GM21528 (cell line): ENCODE results near the gene RHOBTB1.
"Not testable (repeated sequence)": the region's sequence is repeated elsewhere in the genome, so short reads cannot be mapped to it uniquely, and the experiment has no call there.

Source experiments
- ATAC-seq: cut with Tn5 transposase; IDR thresholded peaks from one replicate; pipeline ENCODE4 v1.9.1; 2021; ENCODE audit warnings: mild to moderate bottlenecking, moderate library complexity; ENCODE audit not compliant: unreplicated experiment, low FRiP score

The RHOBTB1 gene

DNA sequence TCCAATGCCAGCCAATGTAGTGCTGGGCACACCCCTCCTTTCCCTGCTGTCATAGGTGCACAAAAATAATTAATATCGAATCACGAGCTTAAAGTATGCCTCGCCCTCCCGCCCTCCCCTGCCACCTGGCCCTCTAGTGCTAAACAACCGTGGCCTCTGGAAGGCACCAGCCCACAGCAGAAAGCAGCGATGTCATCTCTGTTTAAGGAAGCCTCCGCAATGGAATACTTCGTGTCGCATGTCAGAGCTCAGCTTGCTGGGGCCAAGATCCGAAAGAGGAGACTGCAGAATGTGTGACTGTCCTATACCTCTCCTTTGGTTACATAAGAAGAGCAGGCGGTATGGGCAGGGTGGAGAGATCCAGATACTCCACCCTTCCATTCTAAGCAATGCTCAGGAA is 71.5 kb downstream of the RHOBTB1 start:
- no peak for ATAC-seq

DNA sequence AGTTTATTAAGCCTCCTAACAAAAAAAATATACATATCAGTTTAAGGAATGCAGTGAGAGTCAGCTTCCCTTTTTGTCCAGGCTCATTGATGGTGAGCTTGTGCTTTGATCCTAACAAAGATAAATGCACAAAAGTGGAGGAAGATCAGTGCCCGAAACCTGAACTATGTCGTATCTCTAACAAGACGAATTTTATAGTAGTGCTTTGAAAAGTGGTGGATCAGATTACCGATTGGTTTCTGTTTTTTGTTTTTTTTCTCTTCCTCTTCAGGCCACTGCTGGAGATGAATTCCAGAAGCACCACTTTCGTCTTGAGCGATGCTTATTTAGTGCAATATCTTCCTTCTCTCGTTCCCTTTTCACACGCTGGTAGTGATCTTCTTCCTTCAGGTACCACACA is 72.8 kb downstream of the RHOBTB1 start:
- ATAC-seq, result no peak

GRCh38 chr10:60870803-60871202 is 73.2 kb downstream of the RHOBTB1 start:
- ATAC-seq, result no peak

GRCh38 chr10:60870416-60870728 is 73.6 kb downstream of the RHOBTB1 start:
- no peak for ATAC-seq

- ATAC-seq, result no peak
Measured at GRCh38 chr10:60869652-60870415, 74.2 kb downstream of the RHOBTB1 start.

DNA sequence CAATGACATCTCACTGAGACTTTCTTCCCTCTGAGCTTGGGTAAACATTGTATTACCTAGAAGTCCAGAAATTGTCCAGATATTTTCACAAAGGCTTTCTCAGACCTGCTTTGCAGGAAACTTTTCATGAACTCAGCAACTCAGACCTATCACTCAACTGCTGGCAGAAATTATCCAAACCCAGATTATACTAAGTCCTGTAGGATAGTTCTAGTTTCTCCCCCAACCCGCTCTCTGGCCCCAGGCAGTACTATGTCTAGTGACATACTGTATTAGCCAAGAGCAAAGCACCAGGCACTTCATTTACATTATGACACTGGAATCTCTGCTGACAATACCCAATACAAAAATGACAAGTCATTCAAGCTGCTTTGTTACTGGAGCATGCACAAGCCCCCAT is 75.0 kb downstream of the RHOBTB1 start:
- no peak for ATAC-seq

GRCh38 chr10:60865198-60865783 is 78.7 kb downstream of the RHOBTB1 start:
- no peak for ATAC-seq

DNA sequence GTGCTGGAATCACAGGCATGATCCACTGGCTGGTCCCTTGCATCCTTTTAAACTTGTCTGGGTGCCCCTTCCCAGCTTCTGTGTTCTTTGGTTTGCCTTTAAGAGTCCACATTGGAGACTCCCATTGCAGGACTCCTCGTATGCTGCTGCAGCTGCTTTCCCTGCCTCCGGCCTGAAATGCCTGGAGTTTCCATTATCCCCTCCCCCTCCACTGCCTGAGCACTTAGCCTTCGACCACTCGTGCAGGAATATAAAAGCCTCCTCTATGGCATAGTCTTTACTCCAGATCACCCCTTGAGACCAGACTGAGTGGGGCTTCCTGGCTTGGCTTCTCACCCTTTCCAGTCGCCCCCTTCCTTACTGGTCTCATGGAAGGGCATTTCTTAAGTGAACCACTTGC is 80.2 kb downstream of the RHOBTB1 start:
- ATAC-seq, result no peak

DNA sequence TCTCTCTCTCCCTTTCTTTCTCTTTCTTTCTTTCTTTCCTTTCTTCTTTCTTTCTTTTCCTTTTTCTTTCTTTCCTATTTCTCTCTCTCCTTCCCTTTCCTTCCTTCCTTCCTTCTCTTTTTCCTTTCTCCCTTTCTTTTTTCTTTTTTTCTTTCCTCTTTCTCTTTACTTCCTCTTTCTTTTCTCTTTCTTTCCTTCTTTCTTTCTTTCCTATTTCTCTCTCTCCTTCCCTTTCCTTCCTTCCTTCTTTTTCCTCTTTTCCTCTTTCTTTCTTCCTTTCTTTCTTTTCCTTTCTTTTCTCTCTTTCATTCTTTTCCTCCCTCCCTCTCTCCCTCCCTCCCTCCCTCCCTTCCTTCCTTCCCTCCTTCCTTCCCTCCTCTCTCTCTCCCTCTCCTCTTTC is 81.5 kb downstream of the RHOBTB1 start:
- ATAC-seq, result no peak

DNA sequence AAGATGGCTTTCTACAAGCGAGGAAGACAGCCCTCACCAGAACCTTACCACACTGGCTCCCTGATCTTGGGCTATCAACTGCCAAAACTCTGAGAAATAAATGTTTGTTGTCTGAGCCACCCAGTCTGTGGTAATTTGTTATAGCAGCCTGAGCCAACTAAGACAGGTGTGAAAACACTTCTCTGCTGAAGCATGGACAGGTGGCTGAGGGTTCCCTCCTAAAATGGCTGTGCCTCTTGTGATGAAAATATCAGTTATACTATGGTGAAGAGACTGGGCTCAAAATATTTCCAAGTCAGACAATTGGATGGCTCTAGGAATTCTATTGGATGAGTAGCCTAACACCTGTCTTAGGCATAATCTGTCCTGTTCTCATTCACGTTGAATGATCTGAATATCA is 87.6 kb downstream of the RHOBTB1 start:
- no peak for ATAC-seq

DNA sequence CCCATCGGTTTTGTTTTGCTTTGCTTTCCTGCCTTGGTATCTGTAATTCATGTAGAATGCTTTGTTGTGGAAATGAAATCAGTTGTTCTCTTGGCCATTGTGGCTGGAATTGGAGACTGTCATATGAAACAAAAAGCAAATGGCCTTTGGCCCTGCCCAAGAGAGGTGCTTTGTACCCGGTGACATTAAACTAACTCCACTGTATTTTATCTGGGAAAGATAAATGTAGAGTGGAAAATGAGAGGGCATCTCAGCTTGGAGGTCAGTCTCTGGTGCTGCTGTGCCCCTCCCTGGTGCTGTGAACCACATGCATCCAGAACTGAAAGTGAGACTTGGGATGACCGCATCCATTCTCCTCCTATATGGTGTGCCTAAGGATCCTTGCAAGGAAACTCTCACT is 90.3 kb downstream of the RHOBTB1 start:
- no peak for ATAC-seq

DNA sequence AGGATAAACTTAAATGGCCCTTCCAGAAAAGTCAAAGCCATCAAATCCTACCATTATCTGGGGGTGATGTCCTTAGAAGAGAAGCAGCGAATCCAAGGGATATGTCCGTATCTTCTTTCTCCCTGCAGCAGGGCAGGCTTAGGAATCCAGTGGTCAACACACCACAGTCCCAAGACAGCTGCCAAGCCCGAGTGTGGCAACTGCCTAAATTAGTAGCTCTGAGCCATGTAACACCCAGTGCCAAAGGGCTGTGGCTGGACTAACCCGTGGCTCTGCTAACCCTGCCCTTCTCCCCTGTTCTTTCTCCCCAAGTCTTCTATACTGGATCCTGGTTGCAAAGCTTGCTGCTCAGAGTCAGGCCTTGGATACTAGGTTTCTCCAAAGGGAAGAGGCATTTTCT is 90.9 kb downstream of the RHOBTB1 start:
- ATAC-seq, result no peak

GRCh38 chr10:60849740-60850139 is 94.2 kb downstream of the RHOBTB1 start:
- no peak for ATAC-seq

DNA sequence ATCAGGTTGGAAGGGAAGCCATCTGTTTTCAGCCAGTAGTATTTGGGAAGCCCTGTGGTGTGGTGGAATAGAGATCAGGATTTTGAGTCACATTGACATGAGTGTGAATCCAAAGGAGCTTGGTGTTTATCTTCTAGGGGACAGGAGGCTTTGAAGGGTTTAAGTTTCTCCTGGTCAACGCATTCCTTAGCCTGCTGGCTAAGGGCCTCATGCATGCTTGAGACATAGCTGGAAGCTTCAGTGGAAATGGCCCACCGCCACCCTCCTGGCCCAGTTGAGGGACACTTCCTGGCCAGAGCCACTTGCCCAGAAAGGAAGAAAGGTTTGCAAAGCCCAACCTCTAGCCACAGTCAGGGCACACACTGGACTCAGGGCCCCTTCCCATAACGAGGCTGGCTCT is 94.8 kb downstream of the RHOBTB1 start:
- ATAC-seq, result no peak

DNA sequence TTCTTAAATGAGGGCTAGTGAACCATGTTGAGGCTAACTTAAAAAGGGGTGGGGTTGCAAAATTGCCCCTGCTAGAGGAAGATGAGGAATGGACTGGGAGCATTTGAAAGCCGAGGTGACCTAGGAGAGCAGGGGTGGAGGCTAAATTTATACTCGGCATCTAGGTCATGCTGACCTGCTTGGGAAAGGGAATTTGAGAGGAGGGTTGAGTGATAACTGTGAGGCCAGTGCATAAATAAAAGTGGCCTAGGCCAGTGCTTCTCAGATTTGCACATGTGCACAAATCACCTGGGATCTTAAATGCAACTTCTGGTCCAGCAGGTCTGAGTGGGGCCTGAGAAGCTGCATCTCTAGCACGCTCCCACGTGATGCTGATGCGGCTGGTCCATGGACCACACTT is 95.3 kb downstream of the RHOBTB1 start:
- ATAC-seq, result no peak

DNA sequence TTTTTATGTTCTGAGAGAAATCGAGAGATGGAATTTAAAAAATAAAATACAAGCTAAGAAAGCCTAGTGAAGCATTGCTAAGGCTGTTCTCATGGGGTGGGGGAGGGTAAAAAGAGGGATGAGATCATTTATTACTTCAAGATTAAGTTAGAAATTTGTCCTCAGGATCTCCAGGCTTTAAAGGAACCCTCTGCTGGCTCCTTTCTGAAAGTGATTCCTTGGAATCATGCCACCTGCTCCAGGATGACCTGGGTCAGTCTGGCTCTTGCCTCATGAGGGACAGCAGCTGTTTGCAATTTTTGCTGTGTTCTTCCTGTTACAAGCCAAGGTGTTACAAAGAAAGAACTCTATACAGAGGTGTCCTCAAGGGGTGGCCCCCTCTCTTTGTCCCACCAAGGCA is 95.9 kb downstream of the RHOBTB1 start:
- no peak for ATAC-seq

DNA sequence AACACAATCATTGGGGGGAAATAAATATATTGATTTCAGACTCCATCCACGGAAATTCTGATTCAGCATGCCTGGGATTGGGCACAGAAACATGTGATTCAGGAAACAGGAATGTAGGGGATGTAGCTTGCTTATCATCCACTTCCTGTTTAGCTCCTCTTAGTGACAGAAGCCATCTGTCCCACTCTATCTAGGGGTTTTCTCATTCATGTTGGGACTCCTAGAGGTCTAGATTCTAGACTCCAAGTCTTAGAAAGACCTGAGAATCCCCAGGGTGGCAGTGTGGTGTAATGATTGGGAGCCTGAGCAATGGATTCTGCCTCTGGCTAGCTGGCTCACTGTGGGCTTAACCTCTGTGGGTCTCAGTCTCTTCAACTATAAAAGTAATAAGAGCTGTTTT is 97.8 kb downstream of the RHOBTB1 start:
- no peak for ATAC-seq

DNA sequence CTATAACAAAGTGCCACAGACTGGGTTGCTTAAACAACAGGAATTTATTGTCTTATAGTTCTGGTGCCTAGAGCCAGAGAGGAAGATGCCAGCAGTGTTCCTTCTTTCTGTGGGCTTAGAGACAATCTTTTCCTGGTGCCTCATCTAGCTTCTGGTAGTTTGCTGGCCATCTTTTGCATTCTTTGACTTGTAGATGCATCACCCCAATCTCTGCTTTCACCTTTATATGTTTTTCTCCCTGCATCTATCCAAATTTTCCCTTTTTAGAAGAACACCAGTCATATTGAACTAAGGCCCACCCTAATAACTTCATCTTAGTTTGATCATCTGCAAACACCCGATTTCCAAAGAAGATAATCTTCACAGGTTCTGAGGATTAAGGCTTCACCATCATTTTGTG is 98.9 kb downstream of the RHOBTB1 start:
- ATAC-seq, result no peak

DNA sequence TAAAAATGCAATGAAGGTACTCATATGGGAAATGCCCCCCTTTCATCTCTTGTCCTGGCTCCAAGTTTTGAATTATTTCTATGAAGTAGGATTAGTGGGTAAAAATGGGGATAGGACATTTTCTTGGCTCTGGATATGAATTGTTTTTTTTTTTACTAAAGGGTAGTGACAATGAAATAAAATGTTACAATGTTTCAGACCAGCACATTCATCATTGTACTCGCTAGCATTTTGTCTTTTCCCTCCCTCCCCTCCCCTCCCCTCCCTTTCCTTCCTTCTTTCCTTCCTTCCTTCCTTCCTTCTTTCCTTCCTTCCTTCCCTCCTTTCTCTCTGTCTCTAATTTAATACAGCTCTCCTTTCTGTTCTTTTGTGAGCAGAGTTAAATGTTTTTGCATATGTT is 101.3 kb downstream of the RHOBTB1 start:
- ATAC-seq, result no peak

- ATAC-seq, result not testable (repeated sequence)
Measured at GRCh38 chr10:60841227-60841626, 102.8 kb downstream of the RHOBTB1 start.

- ATAC-seq, result no peak
Measured at GRCh38 chr10:60835049-60835448, 108.9 kb downstream of the RHOBTB1 start.

DNA sequence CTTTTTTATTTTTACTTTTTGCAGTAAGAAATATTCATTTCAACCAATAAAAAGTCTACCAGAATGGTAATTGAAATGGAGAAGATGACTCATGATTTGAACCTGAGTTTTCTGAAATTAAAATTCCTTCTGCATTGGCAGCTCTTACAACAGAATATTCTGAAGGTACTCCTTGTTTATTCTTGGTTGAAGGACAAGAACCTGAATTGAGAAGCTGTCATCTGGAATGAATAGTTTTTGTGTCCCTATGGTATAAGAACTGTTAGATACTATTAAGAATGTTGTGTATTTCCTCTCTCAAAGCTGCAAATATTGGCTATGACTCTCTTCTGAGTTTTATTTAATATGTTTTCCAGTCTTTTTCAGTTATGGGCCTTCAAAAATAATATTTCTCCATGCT is 109.6 kb downstream of the RHOBTB1 start:
- no peak for ATAC-seq

GRCh38 chr10:60832136-60832535 is 111.8 kb downstream of the RHOBTB1 start:
- ATAC-seq, result not testable (repeated sequence)
